H9 (cell line): ENCODE data around the gene RAB11FIP5. TPM values are rescaled to one million over a fixed set of nuclear protein-coding genes. Genes with fewer than 3 reads are reported as not detected.

Source experiments
- DNase-seq: peaks from one replicate; pipeline ENCODE4 v3.0.0-alpha.2; 2017
- H2AFZ ChIP-seq: one replicate; pipeline ENCODE4 v1.6.1; 2013; ENCODE audit warnings: mild to moderate bottlenecking, low read length, control low read depth, moderate library complexity
- H2AK5ac ChIP-seq: 2 replicates; pipeline ENCODE4 v1.6.1; 2013; ENCODE audit warnings: low read length, control low read depth, mixed read lengths; ENCODE audit not compliant: insufficient read length
- H2BK120ac ChIP-seq: one replicate; pipeline ENCODE4 v1.6.1; 2013; ENCODE audit warnings: low read depth, mild to moderate bottlenecking, low read length, control low read depth, inconsistent platforms; ENCODE audit not compliant: poor library complexity, severe bottlenecking
- H2BK12ac ChIP-seq: 2 replicates; pipeline ENCODE4 v1.6.1; 2013; ENCODE audit warnings: low read length, control low read depth, mixed read lengths, low read depth; ENCODE audit not compliant: insufficient read length
- H2BK15ac ChIP-seq: 2 replicates; pipeline ENCODE4 v1.6.1; 2013; ENCODE audit warnings: low read depth, low read length, control low read depth
- H2BK20ac ChIP-seq: one replicate; pipeline ENCODE4 v1.6.1; 2013; ENCODE audit warnings: low read depth, mild to moderate bottlenecking, low read length, control low read depth, inconsistent platforms; ENCODE audit not compliant: poor library complexity, severe bottlenecking
- H2BK5ac ChIP-seq: 2 replicates; pipeline ENCODE4 v1.6.1; 2013; ENCODE audit warnings: low read length, control low read depth, mixed read lengths; ENCODE audit not compliant: insufficient read length
- H3K14ac ChIP-seq: 2 replicates; pipeline ENCODE4 v1.6.1; 2013; ENCODE audit warnings: low read length, control low read depth; ENCODE audit not compliant: insufficient read depth
- H3K18ac ChIP-seq: 2 replicates; pipeline ENCODE4 v1.6.1; 2013; ENCODE audit warnings: low read depth, mild to moderate bottlenecking, mixed read lengths, low read length, control low read depth; ENCODE audit not compliant: insufficient read length
- H3K23ac ChIP-seq: 2 replicates; pipeline ENCODE4 v1.6.1; 2013; ENCODE audit warnings: low read length, control low read depth, mixed read lengths, low read depth; ENCODE audit not compliant: insufficient read length
- H3K23me2 ChIP-seq: 2 replicates; pipeline ENCODE4 v1.6.1; 2013; ENCODE audit warnings: low read depth, mild to moderate bottlenecking, mixed read lengths, low read length, control low read depth; ENCODE audit not compliant: insufficient read length, poor library complexity, severe bottlenecking
- H3K27ac ChIP-seq: 2 replicates; pipeline ENCODE4 v1.5.1; 2013; ENCODE audit warnings: low read length, control low read depth, mixed read lengths, low read depth; ENCODE audit not compliant: insufficient read length
- H3K27me3 ChIP-seq: 2 replicates; pipeline ENCODE4 v1.6.1; 2013; ENCODE audit warnings: low read length, control low read depth, inconsistent platforms; ENCODE audit not compliant: insufficient read depth
- H3K4ac ChIP-seq: 2 replicates; pipeline ENCODE4 v1.6.1; 2013; ENCODE audit warnings: low read depth, mild to moderate bottlenecking, control low read depth, inconsistent platforms, low read length, moderate library complexity
- H3K4me1 ChIP-seq: 2 replicates; pipeline ENCODE4 v1.6.1; 2013; ENCODE audit warnings: low read length, control low read depth, inconsistent platforms; ENCODE audit not compliant: insufficient read depth
- H3K4me2 ChIP-seq: 2 replicates; pipeline ENCODE4 v1.6.1; 2013; ENCODE audit warnings: low read length, control low read depth, mixed read lengths; ENCODE audit not compliant: insufficient read length, insufficient read depth
- H3K56ac ChIP-seq: 2 replicates; pipeline ENCODE4 v1.6.1; 2013; ENCODE audit warnings: low read depth, mild to moderate bottlenecking, mixed read lengths, low read length, control low read depth; ENCODE audit not compliant: insufficient read length
- H3K79me1 ChIP-seq: 2 replicates; pipeline ENCODE4 v1.6.1; 2013; ENCODE audit warnings: low read depth, mild to moderate bottlenecking, moderate library complexity, low read length, control low read depth, inconsistent platforms; ENCODE audit not compliant: insufficient read depth, poor library complexity, severe bottlenecking
- H3K79me2 ChIP-seq: 2 replicates; pipeline ENCODE4 v1.6.1; 2013; ENCODE audit warnings: low read length, control low read depth, inconsistent platforms; ENCODE audit not compliant: insufficient read depth
- H3K9ac ChIP-seq: 2 replicates; pipeline ENCODE4 v1.6.1; 2013; ENCODE audit warnings: low read length, control low read depth, mixed read lengths; ENCODE audit not compliant: insufficient read length; ENCODE audit errors: extremely low read depth
- H3K9me3 ChIP-seq: one replicate; pipeline ENCODE4 v1.6.1; 2013; ENCODE audit warnings: low read depth, low read length, inconsistent platforms; ENCODE audit not compliant: control insufficient read depth
- H3T11ph ChIP-seq: one replicate; pipeline ENCODE4 v1.6.1; 2013; ENCODE audit warnings: mild to moderate bottlenecking, low read length, control low read depth, inconsistent platforms
- H4K20me1 ChIP-seq: one replicate; pipeline ENCODE4 v1.6.1; 2013; ENCODE audit not compliant: control insufficient read depth, insufficient read length, insufficient read depth
- H4K5ac ChIP-seq: 2 replicates; pipeline ENCODE4 v1.6.1; 2013; ENCODE audit warnings: low read depth, mild to moderate bottlenecking, mixed read lengths, low read length, control low read depth; ENCODE audit not compliant: insufficient read length
- H4K8ac ChIP-seq: replicated peaks from 2 replicates; pipeline ENCODE4 v1.6.1; 2013; ENCODE audit warnings: low read length, control low read depth, mixed read lengths, low read depth; ENCODE audit not compliant: insufficient read length
- H4K91ac ChIP-seq: 2 replicates; pipeline ENCODE4 v1.6.1; 2013; ENCODE audit warnings: low read depth, mild to moderate bottlenecking, moderate library complexity, mixed read lengths, low read length, control low read depth; ENCODE audit not compliant: insufficient read length
- H3K27ac Mint-ChIP-seq, 3 experiments: 2 replicates in 2 of 3; 3 replicates in 1 of 3; pipeline ENCODE4 v1.8.0; 2020 to 2021; ENCODE audit warnings: mixed read lengths in 3 of 3, mild to moderate bottlenecking in 1 of 3, moderate library complexity in 1 of 3
- H3K27me3 Mint-ChIP-seq: 2 replicates; pipeline ENCODE4 v1.8.0; 2021; ENCODE audit warnings: low read depth, mild to moderate bottlenecking, moderate library complexity, mixed read lengths
- H3K36me3 Mint-ChIP-seq, 3 experiments: 2 replicates in 2 of 3; 3 replicates in 1 of 3; pipeline ENCODE4 v1.8.0; 2020 to 2021; ENCODE audit warnings: low read depth in 3 of 3, mixed read lengths in 3 of 3; ENCODE audit not compliant: insufficient read depth in 1 of 3
- H3K4me1 Mint-ChIP-seq, 2 experiments: 2 replicates each; pipeline ENCODE4 v1.8.0; 2020; ENCODE audit warnings: mixed read lengths in 2 of 2
- H3K4me3 Mint-ChIP-seq, 2 experiments: 2 replicates in 1 of 2; 3 replicates in 1 of 2; pipeline ENCODE4 v1.8.0; 2020 to 2021; ENCODE audit warnings: mild to moderate bottlenecking in 2 of 2, mixed read lengths in 2 of 2, moderate library complexity in 1 of 2
- H3K9me3 Mint-ChIP-seq, 2 experiments: 2 replicates in 1 of 2; 3 replicates in 1 of 2; pipeline ENCODE4 v1.8.0; 2020; ENCODE audit warnings: mild to moderate bottlenecking in 2 of 2, mixed read lengths in 2 of 2, moderate library complexity in 1 of 2
- WGBS: extraction: QIAGEN DNeasy Blood & Tissue Kit; methylation state at CpG from one replicate; pipeline ENCODE4 v1.1.7; 2013; ENCODE audit warnings: missing lambda C conversion rate, low lambda C conversion rate, mixed read lengths; ENCODE audit not compliant: insufficient read length; ENCODE audit errors: extremely low coverage; 5-methylcytosine and 5-hydroxymethylcytosine counted together
- total RNA-seq: library from RNA; stranded (reverse); gene quantifications from 2 replicates; pipeline ENCODE4 v1.2.1, GENCODE V29; 2021
- TF ChIP-seq, protein P1 (sequence below): fragments of 200-600 bp; sonication (generic); conservative IDR thresholded peaks from 3 replicates; pipeline ENCODE4 v1.8.0; 2021; ENCODE audit warnings: antibody characterized with exemption, mild to moderate bottlenecking

The RAB11FIP5 gene
- total RNA-seq, 1 experiment from 2014 or later = 7.1 TPM

DNA sequence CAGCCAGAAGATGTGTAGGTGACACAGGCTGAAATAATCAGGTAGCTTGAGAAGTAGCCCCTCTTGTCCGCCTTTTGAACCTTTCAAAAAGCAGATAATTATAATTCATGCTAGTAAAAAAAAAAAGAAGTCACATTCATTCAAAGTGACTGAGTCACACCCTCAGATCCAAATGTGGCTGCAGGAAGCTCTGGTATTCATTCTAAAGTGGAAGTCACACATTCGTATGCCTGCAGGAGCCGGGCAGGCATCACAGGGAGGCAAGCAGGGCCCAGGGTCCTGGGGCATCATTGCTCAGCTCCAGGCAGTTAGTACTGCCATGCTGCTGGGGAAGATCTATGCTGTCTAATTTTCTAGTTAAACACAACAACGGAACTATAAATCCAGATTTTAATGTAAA is 21.7 kb upstream of the RAB11FIP5 start:
- H3K9ac ChIP-seq = no peak overlapping the region
- no peaks in the 10 kb centered on the region for H3K23me2 ChIP-seq
- no peaks in the 10 kb centered on the region for H4K20me1 ChIP-seq
- no peak overlapping the region for H2BK120ac ChIP-seq
- H3K79me1 ChIP-seq = no peaks in the 10 kb centered on the region
- no peaks in the 10 kb centered on the region for H3K9me3 ChIP-seq
- H3K14ac ChIP-seq = no peak overlapping the region
- H3K27ac ChIP-seq = no peak overlapping the region
- no peaks in the 10 kb centered on the region for H3K27me3 ChIP-seq
- no peak overlapping the region for H3K4me2 ChIP-seq
- no CpG with 5 or more reads among the region's 4 CpGs for WGBS
- H3K4me1 ChIP-seq = 0 out of 2 replicates have a peak, but pooled peaks cover 6% of the 10 kb centered on the region
- H3K79me2 ChIP-seq = no peaks in the 10 kb centered on the region
- no peak overlapping the region for H4K8ac ChIP-seq
- H3K36me3 Mint-ChIP-seq = peaks cover 0 to 2% (median 0%) of the 10 kb centered on the region in 3 experiments; a peak in 1 of 7 replicates
- H3K27ac Mint-ChIP-seq = no peak overlapping the region
- H2AFZ ChIP-seq = no peak overlapping the region
- H2AK5ac ChIP-seq = no peak overlapping the region
- no peak overlapping the region for H4K91ac ChIP-seq
- H3T11ph ChIP-seq = no peak overlapping the region
- H3K4ac ChIP-seq = no peak overlapping the region
- peaks cover 6 to 8% of the 10 kb centered on the region in 2 experiments; a peak in 3 of 4 replicates for H3K4me1 Mint-ChIP-seq
- peaks cover 2% of the 10 kb centered on the region in 2 experiments; a peak in 2 of 5 replicates for H3K9me3 Mint-ChIP-seq
- no peak overlapping the region for H3K23ac ChIP-seq
- H3K56ac ChIP-seq = no peak overlapping the region
- no peak overlapping the region for H4K5ac ChIP-seq
- no peak overlapping the region for H2BK5ac ChIP-seq
- no peak overlapping the region for H3K18ac ChIP-seq
- peaks cover 5% of the 10 kb centered on the region; the same call in 1 of the 2 replicates for H3K27me3 Mint-ChIP-seq
- DNase-seq = no peak
- TF ChIP-seq, protein P1, sequence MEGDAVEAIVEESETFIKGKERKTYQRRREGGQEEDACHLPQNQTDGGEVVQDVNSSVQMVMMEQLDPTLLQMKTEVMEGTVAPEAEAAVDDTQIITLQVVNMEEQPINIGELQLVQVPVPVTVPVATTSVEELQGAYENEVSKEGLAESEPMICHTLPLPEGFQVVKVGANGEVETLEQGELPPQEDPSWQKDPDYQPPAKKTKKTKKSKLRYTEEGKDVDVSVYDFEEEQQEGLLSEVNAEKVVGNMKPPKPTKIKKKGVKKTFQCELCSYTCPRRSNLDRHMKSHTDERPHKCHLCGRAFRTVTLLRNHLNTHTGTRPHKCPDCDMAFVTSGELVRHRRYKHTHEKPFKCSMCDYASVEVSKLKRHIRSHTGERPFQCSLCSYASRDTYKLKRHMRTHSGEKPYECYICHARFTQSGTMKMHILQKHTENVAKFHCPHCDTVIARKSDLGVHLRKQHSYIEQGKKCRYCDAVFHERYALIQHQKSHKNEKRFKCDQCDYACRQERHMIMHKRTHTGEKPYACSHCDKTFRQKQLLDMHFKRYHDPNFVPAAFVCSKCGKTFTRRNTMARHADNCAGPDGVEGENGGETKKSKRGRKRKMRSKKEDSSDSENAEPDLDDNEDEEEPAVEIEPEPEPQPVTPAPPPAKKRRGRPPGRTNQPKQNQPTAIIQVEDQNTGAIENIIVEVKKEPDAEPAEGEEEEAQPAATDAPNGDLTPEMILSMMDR = no peak
- H2BK20ac ChIP-seq = no peak overlapping the region
- no peak overlapping the region for H3K4me3 Mint-ChIP-seq
- no peak overlapping the region for H2BK12ac ChIP-seq
- H2BK15ac ChIP-seq = no peak overlapping the region
